H1 (cell line): Measurements from ENCODE around the gene C3orf20. TPM values are rescaled to one million over a fixed set of nuclear protein-coding genes. Genes with fewer than 3 reads are reported as not detected.

Experiments used
- ATF3 ChIP-seq: IDR thresholded peaks from 2 replicates; pipeline ENCODE4 v1.6.1; 2011; ENCODE audit warnings: low read depth, mild to moderate bottlenecking, low read length; ENCODE audit not compliant: insufficient read depth
- BRCA1 ChIP-seq: IDR thresholded peaks from 2 replicates; pipeline ENCODE4 v1.6.1; 2012; ENCODE audit warnings: low read depth, low read length, improper control_type of control experiment
- CHD2 ChIP-seq: IDR thresholded peaks from 2 replicates; pipeline ENCODE4 v1.6.1; 2012; ENCODE audit warnings: low read length, improper control_type of control experiment
- CHD7 ChIP-seq: fragments of 300-600 bp; sonication (generic); IDR thresholded peaks from 2 replicates; pipeline ENCODE4 v1.7.1; 2012; ENCODE audit warnings: low read length, moderate library complexity, mild to moderate bottlenecking, inconsistent platforms; ENCODE audit not compliant: insufficient replicate concordance
- FOSL1 ChIP-seq: IDR thresholded peaks from 2 replicates; pipeline ENCODE4 v1.6.1; 2011; ENCODE audit warnings: mild to moderate bottlenecking, low read depth, low read length, moderate library complexity; ENCODE audit not compliant: insufficient read depth
- KDM1A ChIP-seq: fragments of 200-600, 300-600 bp; sonication (generic); IDR thresholded peaks from 2 replicates; pipeline ENCODE4 v1.7.1; 2016; ENCODE audit warnings: mild to moderate bottlenecking, low read length, borderline replicate concordance
- POU5F1 ChIP-seq: IDR thresholded peaks from 2 replicates; pipeline ENCODE4 v1.6.1; 2011; ENCODE audit warnings: low read depth, mild to moderate bottlenecking, low read length, moderate library complexity
- SAP30 ChIP-seq: fragments of 300-600 bp; sonication (generic); IDR thresholded peaks from 2 replicates; pipeline ENCODE4 v1.7.1; 2012; ENCODE audit warnings: low read length, moderate library complexity, mild to moderate bottlenecking, inconsistent platforms; ENCODE audit not compliant: insufficient read depth, insufficient replicate concordance
- TCF12 ChIP-seq: IDR thresholded peaks from 2 replicates; pipeline ENCODE4 v1.6.1; 2011; ENCODE audit warnings: low read depth, mild to moderate bottlenecking, low read length
- polyA plus RNA-seq, 7 experiments: library from polyadenylated mRNA; depleted of rRNA in 3 of 7; stranded (reverse) in 5 of 7; unstranded in 2 of 7; fragments of >200 nt in 5 of 7; fragments of 200-250 nt in 2 of 7; gene quantifications; 1 replicate in 5 of 7; 2 replicates in 1 of 7; 4 replicates in 1 of 7; pipeline versions ENCODE4 v1.2.1 to v1.2.3, GENCODE V29; 2011 to 2013; ENCODE audit warnings: missing spikeins in 2 of 7, mixed read lengths in 2 of 7
- total RNA-seq: library from RNA; stranded (reverse); fragmentation: NEBNext Ultra II Directional; extraction: Animal tissue kit (Norgen Biotek cat#: 25700); gene quantifications from 2 replicates; pipeline ENCODE4 v1.2.1, GENCODE V29; 2021

The C3orf20 gene
- total and polyA plus RNA-seq, 2 of the 8 experiments (the other 6 are each of a cell fraction or from before 2014, with no cell fraction given) = not detected

GRCh38 chr3:14801031-14801430 lies 126.1 kb downstream of the C3orf20 start (continued):
- no peak for TF ChIP-seq CHD7
- no peak for TF ChIP-seq CHD2
- TF ChIP-seq TCF12 = no peak
- no peak for TF ChIP-seq ATF3
- TF ChIP-seq SAP30 = no peak
- no peak for TF ChIP-seq KDM1A
- no peak for TF ChIP-seq POU5F1
- no peak for TF ChIP-seq BRCA1
- no peak for TF ChIP-seq FOSL1
